ENCODE measurements around the gene CADPS.
A peak's percentile ranks its signal among the peaks of the same experiment; 100 is the strongest.

The CADPS gene

GRCh38 chr3:62403765-62404164, 471.5 kb downstream of the CADPS start:
- TF ChIP-seq, protein P1, sequence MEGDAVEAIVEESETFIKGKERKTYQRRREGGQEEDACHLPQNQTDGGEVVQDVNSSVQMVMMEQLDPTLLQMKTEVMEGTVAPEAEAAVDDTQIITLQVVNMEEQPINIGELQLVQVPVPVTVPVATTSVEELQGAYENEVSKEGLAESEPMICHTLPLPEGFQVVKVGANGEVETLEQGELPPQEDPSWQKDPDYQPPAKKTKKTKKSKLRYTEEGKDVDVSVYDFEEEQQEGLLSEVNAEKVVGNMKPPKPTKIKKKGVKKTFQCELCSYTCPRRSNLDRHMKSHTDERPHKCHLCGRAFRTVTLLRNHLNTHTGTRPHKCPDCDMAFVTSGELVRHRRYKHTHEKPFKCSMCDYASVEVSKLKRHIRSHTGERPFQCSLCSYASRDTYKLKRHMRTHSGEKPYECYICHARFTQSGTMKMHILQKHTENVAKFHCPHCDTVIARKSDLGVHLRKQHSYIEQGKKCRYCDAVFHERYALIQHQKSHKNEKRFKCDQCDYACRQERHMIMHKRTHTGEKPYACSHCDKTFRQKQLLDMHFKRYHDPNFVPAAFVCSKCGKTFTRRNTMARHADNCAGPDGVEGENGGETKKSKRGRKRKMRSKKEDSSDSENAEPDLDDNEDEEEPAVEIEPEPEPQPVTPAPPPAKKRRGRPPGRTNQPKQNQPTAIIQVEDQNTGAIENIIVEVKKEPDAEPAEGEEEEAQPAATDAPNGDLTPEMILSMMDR (IDR thresholded peaks at IDR 0.05), result no peak
- H3K27ac Mint-ChIP-seq, result no peak overlapping the region
- H3K27me3 Mint-ChIP-seq (ENCODE audit: low read depth, poor library complexity), result peaks cover 38% of the 10 kb centered on the region
- H3K4me3 Mint-ChIP-seq, result no peak overlapping the region
- no peaks in the 10 kb centered on the region for H3K9me3 Mint-ChIP-seq
- no peak for DNase-seq
- H3K36me3 Mint-ChIP-seq (ENCODE audit: low read depth), result no peaks in the 10 kb centered on the region
- no peaks in the 10 kb centered on the region for H3K4me1 Mint-ChIP-seq

DNA sequence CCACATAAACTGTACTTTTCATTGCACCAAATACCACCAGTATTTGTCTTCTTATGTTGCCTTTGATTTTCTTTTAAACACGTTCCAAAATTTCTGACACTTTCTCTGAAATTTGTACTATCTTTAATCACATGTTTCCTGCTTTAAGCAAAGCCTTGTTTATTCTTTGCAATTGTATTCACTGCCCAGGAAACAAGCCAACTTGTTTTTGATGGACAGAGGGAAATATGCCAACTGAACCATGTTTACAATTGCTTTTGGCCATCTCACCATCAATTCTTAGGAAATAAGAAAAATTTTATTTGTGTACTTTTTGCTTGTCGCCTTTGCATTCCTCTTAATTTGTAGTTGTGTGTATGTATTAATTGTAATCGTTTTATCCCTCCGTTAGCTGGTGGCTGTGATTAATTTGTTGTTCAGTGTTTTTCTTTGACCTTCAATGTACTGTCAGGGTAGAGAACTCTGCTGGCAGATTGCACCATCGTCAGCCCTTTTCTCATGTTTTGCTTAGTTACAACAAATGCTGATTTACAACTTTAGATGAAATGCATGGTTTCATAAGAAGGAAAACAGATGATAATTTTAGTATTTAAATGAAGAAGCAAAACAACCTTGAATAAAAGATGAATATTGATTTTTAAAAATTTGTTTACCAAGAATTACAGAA, 482.5 kb downstream of the CADPS start:
- H3K36me3 Mint-ChIP-seq (ENCODE audit: low read depth), result no peaks in the 10 kb centered on the region
- TF ChIP-seq, protein P1 (IDR thresholded peaks at IDR 0.05), result no peak
- H3K27me3 Mint-ChIP-seq (ENCODE audit: low read depth, poor library complexity), result peaks cover 52% of the 10 kb centered on the region
- H3K9me3 Mint-ChIP-seq, result no peaks in the 10 kb centered on the region
- no peak overlapping the region for H3K27ac Mint-ChIP-seq
- H3K4me1 Mint-ChIP-seq, result no peaks in the 10 kb centered on the region
- no peak for DNase-seq
- H3K4me3 Mint-ChIP-seq, result no peak overlapping the region

DNA sequence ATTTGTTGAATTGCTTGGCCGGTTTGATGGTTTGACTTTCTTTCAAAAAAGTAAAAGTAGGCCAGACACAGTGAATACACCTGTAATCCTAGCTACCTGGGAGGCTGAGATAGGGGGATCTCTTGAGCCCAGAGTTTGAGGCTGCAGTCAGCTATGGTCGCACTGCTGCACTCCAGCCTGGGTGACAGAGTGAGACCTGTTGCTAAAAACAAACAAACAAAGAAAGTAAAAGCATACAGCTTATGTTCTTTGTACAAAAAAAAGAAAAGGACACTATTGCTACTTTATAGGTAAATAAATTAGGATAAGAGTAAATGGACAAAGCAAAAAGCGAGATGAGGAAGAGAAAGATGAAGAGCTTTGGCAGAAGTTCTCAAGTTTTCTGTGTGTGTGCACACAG, 488.0 kb downstream of the CADPS start:
- H3K4me1 Mint-ChIP-seq, result no peaks in the 10 kb centered on the region
- DNase-seq, result no peak
- peaks cover 82% of the 10 kb centered on the region for H3K27me3 Mint-ChIP-seq (ENCODE audit: low read depth, poor library complexity)
- H3K27ac Mint-ChIP-seq, result no peak overlapping the region
- H3K4me3 Mint-ChIP-seq, result no peak overlapping the region
- H3K9me3 Mint-ChIP-seq, result peaks cover 5% of the 10 kb centered on the region
- TF ChIP-seq, protein P1 (IDR thresholded peaks at IDR 0.05), result no peak
- no peaks in the 10 kb centered on the region for H3K36me3 Mint-ChIP-seq (ENCODE audit: low read depth)

GRCh38 chr3:62379321-62379798, 495.9 kb downstream of the CADPS start:
- H3K4me3 Mint-ChIP-seq, result peak overlapping the region; percentile 8
- peaks cover 12% of the 10 kb centered on the region for H3K4me1 Mint-ChIP-seq

DNA sequence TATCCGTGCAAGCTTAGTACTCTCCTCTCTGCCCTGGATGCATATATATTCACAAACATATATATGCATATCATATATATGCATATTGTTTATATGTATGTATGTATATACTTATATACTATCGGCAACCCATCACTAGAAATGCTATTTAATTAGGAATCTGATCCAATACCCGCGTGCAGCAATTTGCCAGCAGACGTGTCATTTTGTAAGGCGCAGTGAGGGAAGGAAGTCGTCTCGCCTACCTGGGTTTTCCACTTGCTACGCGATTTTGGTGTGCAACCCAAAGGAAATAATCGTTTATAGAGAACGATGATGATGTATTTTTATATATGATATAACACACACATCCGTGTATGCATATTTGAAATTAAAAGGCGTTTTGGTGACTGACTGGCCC, 496.3 kb downstream of the CADPS start:
- Mint-ChIP-seq H3K27me3 (ENCODE audit: low read depth, poor library complexity) (peaks cover 100% of the 10 kb centered on the region), H3K4me3 (no peak overlapping the region), H3K9me3 (peaks cover 9% of the 10 kb centered on the region), H3K4me1 (peaks cover 12% of the 10 kb centered on the region), H3K36me3 (ENCODE audit: low read depth) (no peaks in the 10 kb centered on the region), H3K27ac (no peak overlapping the region)
- TF ChIP-seq, protein P1 (IDR thresholded peaks at IDR 0.05), result no peak
- no peak for DNase-seq

More at GRCh38 chr3:62379321-62379798, 495.9 kb downstream of the CADPS start:
- no peak for DNase-seq
- Mint-ChIP-seq H3K36me3 (ENCODE audit: low read depth) (no peaks in the 10 kb centered on the region), H3K27ac (no peak overlapping the region), H3K9me3 (peaks cover 9% of the 10 kb centered on the region), H3K27me3 (ENCODE audit: low read depth, poor library complexity) (peaks cover 100% of the 10 kb centered on the region)
- TF ChIP-seq, protein P1 (IDR thresholded peaks at IDR 0.05), result no peak

GRCh38 chr3:62378311-62378789, 496.9 kb downstream of the CADPS start:
- Mint-ChIP-seq H3K36me3 (ENCODE audit: low read depth) (no peaks in the 10 kb centered on the region), H3K4me3 (peak overlapping the region; percentile 24), H3K27ac (no peak overlapping the region), H3K9me3 (peaks cover 4% of the 10 kb centered on the region), H3K4me1 (peaks cover 12% of the 10 kb centered on the region), H3K27me3 (ENCODE audit: low read depth, poor library complexity) (peaks cover 100% of the 10 kb centered on the region)
- TF ChIP-seq, protein P1 (IDR thresholded peaks at IDR 0.05), result no peak
- no peak for DNase-seq
